HepG2 (cell line): ENCODE data around the gene KCNT2.

ENCODE experiments used
- ARID3A ChIP-seq: IDR thresholded peaks from 2 replicates; pipeline ENCODE4 v1.6.1; 2012; ENCODE audit warnings: low read depth, low read length, improper control_type of control experiment
- ATF4 ChIP-seq, 2 experiments: fragments of 450-650 bp in 1 of 2; sonication (generic) in 1 of 2; formaldehyde crosslinking; IDR thresholded peaks; 2 replicates each; pipeline versions ENCODE4 v1.5.0 to v1.8.0; 2020 to 2022; ENCODE audit warnings: mild to moderate bottlenecking in 1 of 2, missing genetic modification reagents in 1 of 2
- CERS6 ChIP-seq: sonication (generic); formaldehyde crosslinking; IDR thresholded peaks from 2 replicates; pipeline ENCODE4 v1.5.0; 2020; ENCODE audit warnings: missing genetic modification reagents
- CTCF ChIP-seq: sonication (generic); formaldehyde crosslinking; IDR thresholded peaks from 2 replicates; pipeline ENCODE4 v1.5.0; 2020; ENCODE audit warnings: mild to moderate bottlenecking, missing genetic modification reagents, moderate library complexity
- EZH2 ChIP-seq: conservative IDR thresholded peaks from 2 replicates; pipeline ENCODE4 v1.6.1; 2012; ENCODE audit warnings: mild to moderate bottlenecking, low read depth, low read length, moderate library complexity
- MEIS2 ChIP-seq: sonication (generic); formaldehyde crosslinking; IDR thresholded peaks from 2 replicates; pipeline ENCODE4 v1.9.0; 2021; ENCODE audit warnings: mild to moderate bottlenecking, missing genetic modification reagents
- NCOR1 ChIP-seq: fragments of 200-600 bp; sonication (generic); IDR thresholded peaks from 2 replicates; pipeline ENCODE4 v1.7.0; 2017; ENCODE audit warnings: antibody characterized with exemption, low read length, borderline replicate concordance
- PRMT3 ChIP-seq: sonication (generic); formaldehyde crosslinking; IDR thresholded peaks from 2 replicates; pipeline ENCODE4 v1.8.1; 2022; ENCODE audit warnings: low read depth, mild to moderate bottlenecking, moderate library complexity, missing genetic modification reagents, borderline replicate concordance
- SRF ChIP-seq: IDR thresholded peaks from 2 replicates; pipeline ENCODE4 v1.6.1; 2011; ENCODE audit warnings: mild to moderate bottlenecking, low read depth, low read length, moderate library complexity
- SUZ12 ChIP-seq: fragments of 150-350 bp; IDR thresholded peaks from 2 replicates; pipeline ENCODE4 v1.6.1; 2014; ENCODE audit warnings: low read depth, low read length
- ZBED4 ChIP-seq: sonication (generic); formaldehyde crosslinking; IDR thresholded peaks from 2 replicates; pipeline ENCODE4 v1.4.0; 2020; ENCODE audit warnings: missing genetic modification reagents, borderline replicate concordance
- ZNF512 ChIP-seq: sonication (generic); formaldehyde crosslinking; IDR thresholded peaks from 2 replicates; pipeline ENCODE4 v1.4.0; 2020; ENCODE audit warnings: mild to moderate bottlenecking, missing genetic modification reagents
- ZNF574 ChIP-seq: sonication (generic); formaldehyde crosslinking; IDR thresholded peaks from 2 replicates; pipeline ENCODE4 v1.4.0; 2020; ENCODE audit warnings: missing genetic modification reagents
- ZNF644 ChIP-seq: IDR thresholded peaks from 2 replicates; pipeline ENCODE4 v1.6.1; 2016; ENCODE audit warnings: low read depth

GRCh38 chr1:196628838-196629237, 20.6 kb upstream of the KCNT2 start:
- TF ChIP-seq ZNF644 (CRISPR knock-in tag), result no peak
- TF ChIP-seq PRMT3 (CRISPR knock-in tag), result no peak
- TF ChIP-seq MEIS2 (CRISPR knock-in tag), result no peak
- no peak for TF ChIP-seq EZH2
- TF ChIP-seq CERS6 (CRISPR knock-in tag), result no peak
- TF ChIP-seq ARID3A, result no peak
- TF ChIP-seq NCOR1, result no peak
- TF ChIP-seq SUZ12, result no peak
- no peak for TF ChIP-seq SRF
- TF ChIP-seq ATF4 (CRISPR knock-in tag; IDR thresholded peaks at IDR 0.05), result no peak
- no peak for TF ChIP-seq ZNF512 (CRISPR knock-in tag)
- TF ChIP-seq ZBED4, result no peak
- TF ChIP-seq CTCF (CRISPR knock-in tag), result no peak
- TF ChIP-seq ZNF574, result no peak
